Measurements from ENCODE around the gene TRIM40. TPM values are rescaled to one million over a fixed set of nuclear protein-coding genes. Genes with fewer than 3 reads are reported as not detected.
"Not testable (repeated sequence)": the region's sequence is repeated elsewhere in the genome, so short reads cannot be mapped to it uniquely, and the experiment has no call there.

The TRIM40 gene
- total RNA-seq, 2 experiments from 2014 or later = not detected

DNA sequence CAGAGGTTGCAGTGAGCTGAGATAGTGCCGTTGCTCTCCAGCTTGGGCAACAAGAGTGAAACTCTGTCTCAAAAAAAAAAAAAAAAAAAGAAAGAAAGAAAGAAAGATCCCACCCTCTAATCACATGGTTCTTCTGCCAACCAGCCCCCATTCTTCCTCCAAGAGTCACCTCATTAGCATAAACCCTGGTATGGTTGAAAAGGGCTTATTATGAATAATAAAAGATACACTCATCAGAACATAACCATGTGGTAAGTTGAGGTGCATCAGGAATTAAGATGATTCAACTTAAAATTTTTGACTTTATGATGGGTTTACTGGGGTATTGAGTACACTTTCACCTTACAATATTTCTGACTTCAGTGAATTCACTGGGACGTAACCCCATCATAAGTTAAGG lies 793 bp upstream of the TRIM40 start:
- Mint-ChIP-seq H3K27ac (no peak overlapping the region), H3K9me3 (no peaks in the 10 kb centered on the region), H3K4me3 (no peak overlapping the region), H3K27me3 (peaks cover 45% of the 10 kb centered on the region), H3K36me3 (no peaks in the 10 kb centered on the region), H3K4me1 (ENCODE audit: low read depth) (peaks cover 19% of the 10 kb centered on the region)
- no peak for DNase-seq
- intact Hi-C loops (cut with micrococcal nuclease) = no loop called here
- ChIA-PET CTCF (interaction anchor here (0.6 to 15.9 kb wide), 2 partner anchors 28 to 301 kb away, joined by 3 to 491 read pairs; partner anchors contain the start of gene TRIM31), POLR2A (no interaction called here)

DNA sequence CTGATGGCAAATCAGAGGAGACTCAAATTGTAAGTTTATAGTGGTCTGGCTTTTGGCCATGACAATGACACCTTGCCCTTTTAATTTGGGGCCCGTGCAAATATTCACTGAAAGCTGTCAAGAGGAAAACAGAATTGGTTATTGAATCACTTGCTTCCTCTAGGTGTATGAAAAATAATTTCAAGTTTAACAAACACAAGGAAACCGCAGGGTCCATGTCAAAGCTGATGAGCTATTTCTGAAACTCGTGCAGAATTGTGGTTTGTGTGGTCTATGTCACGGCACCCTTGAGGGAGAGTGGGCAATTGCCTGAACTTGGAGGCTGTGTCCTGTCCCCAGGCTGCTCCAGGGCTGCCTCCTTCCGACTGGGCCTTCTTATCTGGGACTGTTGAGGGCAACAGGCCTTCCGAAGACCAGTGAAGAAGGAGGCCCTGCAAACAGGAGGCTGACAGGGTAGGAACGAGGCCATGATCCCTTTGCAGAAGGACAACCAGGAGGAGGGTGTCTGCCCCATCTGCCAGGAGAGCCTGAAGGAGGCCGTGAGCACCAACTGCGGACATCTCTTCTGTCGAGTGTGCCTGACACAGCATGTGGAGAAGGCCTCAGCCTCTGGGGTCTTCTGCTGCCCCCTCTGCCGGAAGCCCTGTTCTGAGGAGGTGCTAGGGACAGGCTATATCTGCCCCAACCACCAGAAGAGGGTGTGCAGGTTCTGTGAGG lies 788 bp downstream of the TRIM40 start:
- H3K27ac Mint-ChIP-seq = no peak overlapping the region
- H3K27me3 Mint-ChIP-seq = peaks cover 42% of the 10 kb centered on the region
- DNase-seq = peak; percentile 42
- intact Hi-C loops (cut with micrococcal nuclease) = no loop called here
- H3K9me3 Mint-ChIP-seq = no peaks in the 10 kb centered on the region
- no peaks in the 10 kb centered on the region for H3K36me3 Mint-ChIP-seq
- CTCF ChIA-PET = interaction anchor here (15.9 kb wide), 1 partner anchor 30 kb away, joined by 491 read pairs; the partner anchor contains the start of gene TRIM31
- peaks cover 8% of the 10 kb centered on the region for H3K4me1 Mint-ChIP-seq (ENCODE audit: low read depth)
- H3K4me3 Mint-ChIP-seq = no peak overlapping the region
- POLR2A ChIA-PET = no interaction called here

DNA sequence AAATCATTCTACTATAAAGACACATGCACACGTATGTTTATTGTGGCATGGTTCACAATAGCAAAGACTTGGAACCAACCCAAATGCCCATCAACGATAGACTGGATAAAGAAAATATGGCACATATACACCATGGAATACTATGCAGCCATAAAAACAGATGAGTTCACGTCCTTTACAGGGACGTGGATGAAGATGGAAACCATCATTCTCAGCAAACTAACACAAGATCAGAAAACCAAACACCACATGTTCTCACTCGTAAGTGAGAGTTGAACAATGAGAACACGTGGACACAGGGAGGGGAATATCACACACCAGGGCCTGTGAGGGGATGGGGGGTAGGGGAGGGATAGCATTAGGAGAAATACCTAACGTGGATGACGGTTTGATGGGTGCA lies 4.3 kb downstream of the TRIM40 start:
- intact Hi-C loops (cut with micrococcal nuclease); H3K27ac Mint-ChIP-seq; H3K36me3 Mint-ChIP-seq; H3K4me1 Mint-ChIP-seq (ENCODE audit: low read depth); H3K9me3 Mint-ChIP-seq; DNase-seq; POLR2A ChIA-PET; H3K4me3 Mint-ChIP-seq: not testable (repeated sequence)
- H3K27me3 Mint-ChIP-seq = peaks cover 46% of the 10 kb centered on the region
- CTCF ChIA-PET = interaction anchor here (1.0 to 3.5 kb wide), 2 partner anchors 8 to 9 kb away, joined by 3 to 13 read pairs; no protein-coding TSS in a partner anchor

DNA sequence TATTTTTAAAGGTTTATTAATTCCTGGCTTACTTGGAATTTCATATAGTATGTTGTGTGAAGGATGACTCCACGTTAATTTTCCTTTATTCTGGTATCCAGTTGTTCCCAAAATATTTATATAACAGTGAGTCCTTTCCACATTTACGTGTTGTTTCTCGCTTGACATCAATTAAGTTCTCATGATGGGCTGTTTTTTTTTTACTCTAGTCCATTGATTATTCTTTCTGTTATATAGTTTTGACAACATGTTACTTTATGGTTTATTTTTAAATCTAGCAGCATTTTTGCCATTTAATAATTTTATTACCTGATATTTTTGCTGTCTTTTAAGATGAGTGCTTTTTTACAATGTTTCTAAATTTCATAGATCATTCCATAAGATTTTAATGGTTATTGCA lies 6.7 kb downstream of the TRIM40 start:
- no peak overlapping the region for H3K4me3 Mint-ChIP-seq

DNA sequence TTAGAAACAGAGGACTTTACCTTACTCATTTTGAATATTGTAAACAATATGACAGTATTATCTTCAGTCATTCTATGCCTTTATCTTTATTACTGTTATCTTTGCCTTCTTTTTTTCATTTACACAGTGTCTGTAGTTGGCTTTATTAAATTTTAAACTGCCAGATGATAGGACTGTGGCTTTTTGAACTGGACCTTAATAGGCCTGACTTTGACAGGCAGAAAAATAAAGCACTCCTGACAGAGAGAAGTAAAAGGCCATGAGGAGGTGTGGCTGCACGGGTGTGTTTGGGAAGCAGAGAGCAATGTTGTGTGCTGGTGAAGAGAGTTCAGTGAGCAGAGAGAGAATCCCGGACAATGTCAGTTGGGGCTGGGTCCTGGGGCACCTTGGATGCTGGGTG lies 7.8 kb downstream of the TRIM40 start:
- CTCF ChIA-PET = interaction anchor here (0.8 to 3.5 kb wide), 3 partner anchors 12 to 42 kb away, joined by 5 to 13 read pairs (median 9); no protein-coding TSS in a partner anchor
- POLR2A ChIA-PET = interaction anchor here (0.5 kb wide), 1 partner anchor 11 kb away, joined by 3 read pairs; no protein-coding TSS in a partner anchor
- H3K9me3 Mint-ChIP-seq = no peaks in the 10 kb centered on the region
- intact Hi-C loops (cut with micrococcal nuclease) = no loop called here
- H3K36me3 Mint-ChIP-seq = no peaks in the 10 kb centered on the region
- no peak for DNase-seq
- H3K4me3 Mint-ChIP-seq = no peak overlapping the region
- H3K27me3 Mint-ChIP-seq = peaks cover 48% of the 10 kb centered on the region
- no peaks in the 10 kb centered on the region for H3K4me1 Mint-ChIP-seq (ENCODE audit: low read depth)
- H3K27ac Mint-ChIP-seq = no peak overlapping the region

More for the DNA sequence above, 6.7 kb downstream of the TRIM40 start:
- Mint-ChIP-seq H3K9me3 (no peaks in the 10 kb centered on the region), H3K27ac (no peak overlapping the region), H3K4me1 (ENCODE audit: low read depth) (no peaks in the 10 kb centered on the region), H3K36me3 (no peaks in the 10 kb centered on the region), H3K27me3 (peaks cover 50% of the 10 kb centered on the region)
- ChIA-PET CTCF (interaction anchor here (3.5 kb wide), 1 partner anchor 12 kb away, joined by 13 read pairs; no protein-coding TSS in a partner anchor), POLR2A (no interaction called here)
- no peak for DNase-seq
- intact Hi-C loops (cut with micrococcal nuclease) = no loop called here

DNA sequence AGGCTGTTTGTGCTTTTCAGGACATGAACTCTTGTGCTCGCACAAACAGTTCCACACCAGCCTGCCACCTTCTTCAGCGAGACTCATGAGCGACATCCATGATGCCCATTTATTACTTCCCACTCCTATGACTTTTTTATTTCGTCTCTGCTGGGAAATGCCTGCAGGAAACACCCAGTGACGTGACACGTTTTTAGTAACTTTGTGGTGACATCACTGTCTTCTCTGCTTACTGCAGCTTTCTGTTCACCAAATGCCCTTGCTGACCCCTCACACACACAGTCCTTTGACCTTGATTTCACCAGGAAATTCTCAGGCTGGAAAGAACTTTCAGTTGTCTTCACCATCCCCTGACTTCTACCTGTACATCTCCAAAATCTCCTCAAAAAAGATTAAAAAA lies 8.9 kb downstream of the TRIM40 start:
- CTCF ChIA-PET = interaction anchor here (0.7 to 11.3 kb wide), 3 partner anchors 13 to 491 kb away, joined by 3 to 65 read pairs (median 9); no protein-coding TSS in a partner anchor

DNA sequence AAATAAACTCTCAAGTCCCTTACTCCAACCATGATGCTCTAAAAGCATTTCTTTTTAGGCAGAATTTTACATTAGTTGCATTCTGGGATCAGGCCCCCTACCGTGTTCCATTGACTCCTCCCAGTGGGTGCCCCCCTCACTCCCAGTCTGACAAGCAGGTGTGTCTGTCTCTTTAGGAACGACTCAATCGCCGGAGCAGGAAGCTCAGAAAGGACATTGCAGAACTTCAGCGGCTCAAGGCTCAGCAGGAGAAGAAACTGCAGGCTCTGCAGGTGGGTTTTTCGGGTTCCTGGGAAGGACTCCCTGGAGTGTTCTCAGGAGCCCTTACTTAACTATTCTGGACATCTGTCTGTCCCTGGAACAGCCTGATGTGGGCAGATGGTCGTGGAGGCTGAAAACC lies 9.9 kb downstream of the TRIM40 start:
- Mint-ChIP-seq H3K4me3 (no peak overlapping the region), H3K27me3 (peaks cover 46% of the 10 kb centered on the region), H3K27ac (no peak overlapping the region), H3K4me1 (ENCODE audit: low read depth) (no peaks in the 10 kb centered on the region), H3K9me3 (no peaks in the 10 kb centered on the region), H3K36me3 (no peaks in the 10 kb centered on the region)
- intact Hi-C loops (cut with micrococcal nuclease) = no loop called here
- POLR2A ChIA-PET = no interaction called here
- CTCF ChIA-PET = interaction anchor here (11.3 kb wide), 1 partner anchor 15 kb away, joined by 65 read pairs; no protein-coding TSS in a partner anchor
- DNase-seq = no peak

More for the DNA sequence above, 8.9 kb downstream of the TRIM40 start:
- POLR2A ChIA-PET = interaction anchor here (0.6 kb wide), 1 partner anchor 28 kb away, joined by 3 read pairs; no protein-coding TSS in a partner anchor
- Mint-ChIP-seq H3K4me1 (ENCODE audit: low read depth) (no peaks in the 10 kb centered on the region), H3K9me3 (no peaks in the 10 kb centered on the region), H3K36me3 (no peaks in the 10 kb centered on the region), H3K27ac (no peak overlapping the region), H3K27me3 (peaks cover 45% of the 10 kb centered on the region), H3K4me3 (no peak overlapping the region)
- DNase-seq = no peak
- intact Hi-C loops (cut with micrococcal nuclease) = no loop called here

DNA sequence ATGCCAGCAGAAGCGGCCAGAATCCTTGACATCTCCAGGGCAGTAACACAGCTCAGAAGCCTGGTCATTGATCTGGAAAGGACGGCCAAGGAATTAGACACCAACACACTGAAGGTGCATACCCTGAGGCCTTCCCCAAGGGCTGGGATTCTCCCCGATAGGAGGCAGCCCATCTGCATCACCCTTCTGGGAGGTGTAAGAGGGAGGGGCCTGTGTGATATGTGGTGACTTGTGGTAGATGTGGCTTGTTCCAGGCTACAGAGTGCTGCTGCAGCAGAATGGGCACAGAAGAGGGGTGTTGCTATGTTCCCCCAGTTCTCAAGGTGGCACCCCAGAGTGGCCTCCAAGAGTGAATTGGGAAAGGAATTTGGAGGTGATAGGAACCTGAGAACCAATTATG lies 11.2 kb downstream of the TRIM40 start:
- POLR2A ChIA-PET = no interaction called here
- Mint-ChIP-seq H3K4me3 (no peak overlapping the region), H3K27me3 (peaks cover 37% of the 10 kb centered on the region), H3K27ac (no peak overlapping the region), H3K4me1 (ENCODE audit: low read depth) (peaks cover 4% of the 10 kb centered on the region), H3K36me3 (no peaks in the 10 kb centered on the region), H3K9me3 (no peaks in the 10 kb centered on the region)
- intact Hi-C loops (cut with micrococcal nuclease) = no loop called here
- no peak for DNase-seq
- CTCF ChIA-PET = interaction anchor here (11.3 kb wide), 1 partner anchor 16 kb away, joined by 65 read pairs; no protein-coding TSS in a partner anchor

DNA sequence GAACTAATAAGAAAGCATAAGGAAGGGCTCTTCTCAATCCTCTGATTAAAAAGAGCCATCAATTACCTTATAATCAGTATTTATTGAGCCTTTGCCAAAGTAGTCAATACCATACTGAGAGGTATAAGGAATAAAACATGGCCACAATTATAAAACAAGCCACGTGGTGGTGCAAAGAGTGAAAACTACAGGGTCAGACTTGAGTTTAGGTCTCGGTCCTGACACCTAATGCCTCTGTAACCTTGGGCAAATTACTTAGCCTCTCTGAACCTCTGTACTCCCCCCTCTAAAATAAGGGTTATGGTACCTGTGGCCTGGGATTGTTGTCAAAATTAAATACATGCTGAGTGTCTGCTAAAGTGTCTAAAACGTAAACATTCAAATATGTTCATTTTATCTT lies 13.3 kb downstream of the TRIM40 start:
- ChIA-PET CTCF (interaction anchor here (11.3 kb wide), 1 partner anchor 18 kb away, joined by 65 read pairs; no protein-coding TSS in a partner anchor), POLR2A (no interaction called here)
- Mint-ChIP-seq H3K9me3 (no peaks in the 10 kb centered on the region), H3K27ac (no peak overlapping the region), H3K4me3 (no peak overlapping the region), H3K36me3 (no peaks in the 10 kb centered on the region), H3K27me3 (peaks cover 31% of the 10 kb centered on the region), H3K4me1 (ENCODE audit: low read depth) (peaks cover 4% of the 10 kb centered on the region)
- no peak for DNase-seq
- intact Hi-C loops (cut with micrococcal nuclease) = no loop called here

DNA sequence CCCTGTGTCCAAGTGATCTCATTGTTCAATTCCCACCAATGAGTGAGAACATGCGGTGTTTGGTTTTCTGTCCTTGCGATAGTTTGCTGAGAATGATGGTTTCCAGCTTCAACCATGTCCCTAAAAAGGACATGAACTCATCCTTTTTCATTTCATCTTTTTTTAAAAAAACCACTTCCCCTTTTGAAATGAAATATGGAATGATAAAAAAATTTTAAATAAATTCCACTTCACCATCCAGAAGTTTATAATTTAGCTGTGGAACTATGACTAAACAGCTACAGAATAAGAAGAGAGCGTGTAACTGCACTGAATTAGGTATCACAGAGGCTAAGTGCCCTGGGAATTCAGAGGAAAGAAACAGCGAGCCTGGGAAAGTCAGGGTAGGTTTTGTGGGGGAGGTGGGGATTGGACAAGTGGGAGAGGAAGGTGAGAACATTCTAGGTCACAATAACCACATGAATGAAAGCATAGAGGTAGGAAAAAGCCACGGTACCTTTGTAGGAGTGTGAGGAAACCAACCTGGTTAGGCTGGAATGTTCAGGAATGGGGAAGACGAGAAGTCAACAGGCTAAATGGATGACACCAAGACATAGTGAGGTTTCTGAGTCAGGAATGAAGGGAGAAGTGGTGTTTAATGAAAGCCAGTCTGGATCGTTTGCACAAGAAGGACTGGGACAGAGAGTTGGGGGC lies 14.1 kb downstream of the TRIM40 start:
- ChIA-PET POLR2A (no interaction called here), CTCF (interaction anchor here (11.3 kb wide), 1 partner anchor 19 kb away, joined by 65 read pairs; no protein-coding TSS in a partner anchor)
- Mint-ChIP-seq H3K9me3 (no peaks in the 10 kb centered on the region), H3K27ac (no peak overlapping the region), H3K4me1 (ENCODE audit: low read depth) (peaks cover 4% of the 10 kb centered on the region), H3K4me3 (no peak overlapping the region), H3K27me3 (peaks cover 29% of the 10 kb centered on the region), H3K36me3 (no peaks in the 10 kb centered on the region)
- intact Hi-C loops (cut with micrococcal nuclease) = no loop called here
- DNase-seq = no peak

DNA sequence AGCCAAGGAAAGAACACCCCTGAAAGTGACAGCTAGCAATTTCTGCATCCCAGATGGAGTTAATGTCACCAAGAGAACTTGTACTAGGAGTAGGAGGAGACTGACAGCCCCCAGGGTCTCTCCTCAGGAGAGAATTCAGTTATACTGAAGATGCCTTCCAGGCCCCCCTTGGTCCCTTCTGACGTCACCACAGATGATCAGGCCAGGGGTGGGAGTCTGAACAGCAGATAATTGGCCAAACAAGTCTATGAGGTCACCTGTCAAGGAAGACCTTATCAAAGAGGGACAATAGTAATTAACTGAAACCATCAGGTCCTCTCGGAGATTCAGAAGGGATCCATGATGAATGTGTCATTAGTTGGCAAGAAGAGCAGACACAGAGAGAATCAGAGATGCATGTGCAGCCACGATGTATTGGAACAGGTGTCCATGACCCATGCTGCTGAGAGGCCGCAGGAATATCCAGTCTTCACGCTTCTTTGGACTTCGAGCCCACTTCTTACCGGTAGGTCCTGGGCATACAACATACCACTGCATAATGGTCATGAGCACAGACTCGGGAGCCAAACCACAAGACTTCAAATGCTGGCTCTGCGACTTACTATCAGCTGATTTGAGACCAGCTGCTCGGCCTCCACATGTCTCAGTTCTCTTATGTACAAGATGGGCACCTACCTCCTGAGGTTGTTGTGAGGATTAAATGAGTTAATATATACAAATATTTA lies 14.9 kb downstream of the TRIM40 start:
- Mint-ChIP-seq H3K4me3 (no peak overlapping the region), H3K27me3 (peaks cover 25% of the 10 kb centered on the region), H3K9me3 (no peaks in the 10 kb centered on the region), H3K4me1 (ENCODE audit: low read depth) (peaks cover 4% of the 10 kb centered on the region), H3K36me3 (no peaks in the 10 kb centered on the region), H3K27ac (no peak overlapping the region)
- intact Hi-C loops (cut with micrococcal nuclease) = no loop called here
- CTCF ChIA-PET = interaction anchor here (1.1 to 11.3 kb wide), 2 partner anchors 20 to 34 kb away, joined by 3 to 65 read pairs; no protein-coding TSS in a partner anchor
- no peak for DNase-seq
- POLR2A ChIA-PET = no interaction called here

DNA sequence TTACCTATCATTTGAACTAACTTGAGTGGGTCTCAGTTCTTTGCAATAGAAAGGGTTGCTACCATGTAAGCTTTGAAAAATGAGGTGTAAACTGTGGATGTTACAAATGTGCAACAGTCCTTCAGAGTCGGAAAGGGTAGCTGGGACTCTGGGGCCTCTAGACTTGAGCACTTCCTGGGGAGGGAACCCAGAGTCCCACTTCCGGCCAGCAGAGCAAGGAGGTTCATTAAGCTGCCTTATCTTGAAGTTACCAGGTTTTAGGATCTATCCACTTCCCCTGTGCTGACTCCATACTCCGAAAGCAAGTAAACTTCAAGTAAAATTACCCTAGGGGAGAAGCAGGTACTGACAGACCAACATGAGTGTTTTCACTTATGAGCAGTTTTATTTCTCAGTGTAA lies 15.6 kb downstream of the TRIM40 start:
- intact Hi-C loops (cut with micrococcal nuclease) = no loop called here
- Mint-ChIP-seq H3K4me3 (no peak overlapping the region), H3K27ac (no peak overlapping the region), H3K9me3 (no peaks in the 10 kb centered on the region), H3K27me3 (peaks cover 27% of the 10 kb centered on the region), H3K36me3 (no peaks in the 10 kb centered on the region), H3K4me1 (ENCODE audit: low read depth) (peaks cover 4% of the 10 kb centered on the region)
- ChIA-PET CTCF (interaction anchor here (1.1 to 11.3 kb wide), 2 partner anchors 21 to 34 kb away, joined by 3 to 65 read pairs; no protein-coding TSS in a partner anchor), POLR2A (no interaction called here)
- no peak for DNase-seq

All from activated CD4-positive, alpha-beta memory T cell treated with anti-CD3 and anti-CD28 coated beads for 36 hours (primary cell).